A673 (cell line): ENCODE results near the gene GSX1. TPM values are rescaled to one million over a fixed set of nuclear protein-coding genes. Genes with fewer than 3 reads are reported as not detected.

Experiments
- BruUV-seq: library from RNA; stranded (reverse); fragments of 400-500 nt; replicated peaks from 2 replicates; lab custom pipeline; 2021; lab: Mats Ljungman, UMichigan
- CTCF ChIA-PET: fragments of 300-600 bp; sonication (Branson Sonifier 250); formaldehyde crosslinking; loops from one replicate; lab custom pipeline; 2022; ENCODE audit warnings: antibody characterized with exemption; lab: Charles Lee
- POLR2A ChIA-PET: fragments of 300-600 bp; sonication (Branson Sonifier 250); formaldehyde crosslinking; loops from one replicate; lab custom pipeline; 2022; ENCODE audit warnings: antibody characterized with exemption; ENCODE audit not compliant: low non-redundant PET; lab: Charles Lee
- DNase-seq: peaks from one replicate; pipeline ENCODE4 v3.0.0-alpha.2; 2015; ENCODE audit warnings: low spot score
- H3K27ac ChIP-seq: fragments of 200-600 bp; sonication (generic); 2 replicates; pipeline ENCODE4 v1.5.1; 2016; ENCODE audit warnings: mixed run types, low read depth, mild to moderate bottlenecking, mixed read lengths, antibody characterized with exemption, low read length; ENCODE audit not compliant: poor library complexity, severe bottlenecking
- H3K27me3 ChIP-seq: fragments of 200-600 bp; sonication (generic); replicated peaks from 2 replicates; pipeline ENCODE4 v1.6.1; 2017; ENCODE audit warnings: mixed run types, low read depth, mild to moderate bottlenecking, mixed read lengths, antibody characterized with exemption, low read length; ENCODE audit not compliant: insufficient read depth, poor library complexity
- H3K36me3 ChIP-seq: fragments of 200-600 bp; sonication (generic); 2 replicates; pipeline ENCODE4 v1.6.1; 2016; ENCODE audit warnings: mixed run types, mild to moderate bottlenecking, mixed read lengths, antibody characterized with exemption, low read length; ENCODE audit not compliant: insufficient read depth, poor library complexity, severe bottlenecking
- H3K4me1 ChIP-seq: fragments of 200-600 bp; sonication (generic); 2 replicates; pipeline ENCODE4 v1.6.1; 2017; ENCODE audit warnings: mixed run types, mild to moderate bottlenecking, mixed read lengths, antibody characterized with exemption, low read length; ENCODE audit not compliant: insufficient read depth, poor library complexity, severe bottlenecking
- H3K4me3 ChIP-seq: fragments of 200-600 bp; sonication (generic); 2 replicates; pipeline ENCODE4 v1.5.1; 2016; ENCODE audit warnings: low read depth, mixed run types, mild to moderate bottlenecking, mixed read lengths, low read length; ENCODE audit not compliant: poor library complexity, severe bottlenecking
- H3K9me3 ChIP-seq: fragments of 200-600 bp; sonication (generic); 2 replicates; pipeline ENCODE4 v1.6.1; 2016; ENCODE audit warnings: mixed run types, low read depth, mild to moderate bottlenecking, mixed read lengths, antibody characterized with exemption, low read length; ENCODE audit not compliant: poor library complexity, severe bottlenecking
- CTCF ChIP-seq: fragments of 300-800, 200-600 bp; sonication (generic); conservative IDR thresholded peaks from 2 replicates; pipeline ENCODE4 v1.5.1; 2017; ENCODE audit warnings: low read depth, mild to moderate bottlenecking, antibody characterized with exemption, low read length, moderate library complexity, mixed read lengths
- EZH2 ChIP-seq: fragments of 200-600 bp; sonication (generic); IDR thresholded peaks from 2 replicates; pipeline ENCODE4 v1.6.1; 2017; ENCODE audit warnings: borderline replicate concordance, low read depth, mild to moderate bottlenecking, mixed read lengths, antibody characterized with exemption, low read length; ENCODE audit not compliant: poor library complexity, severe bottlenecking
- intact Hi-C: fragments of 100-400 bp; cut with micrococcal nuclease; formaldehyde crosslinking; loops from one replicate; pipeline ENCODE4 v1.10.0; 2022; ENCODE audit not compliant: unreplicated experiment
- total RNA-seq: library from RNA; stranded (reverse); gene quantifications from 2 replicates; pipeline ENCODE4 v1.2.3, GENCODE V29; 2021

GSX1 gene
- total RNA-seq, 1 experiment from 2014 or later: not detected

- Histone ChIP-seq H3K36me3 (no peaks in the 10 kb centered on the region), H3K4me3 (no peak overlapping the region), H3K27me3 (peaks cover 98% of the 10 kb centered on the region), H3K9me3 (no peaks in the 10 kb centered on the region), H3K27ac (no peak overlapping the region), H3K4me1 (no peaks in the 10 kb centered on the region)
- TF ChIP-seq CTCF: no peak
- no peak for TF ChIP-seq EZH2
- DNase-seq: no peak
- no TSS peak for BruUV-seq
- intact Hi-C loops: no loop called here
- CTCF ChIA-PET: no interaction called here
- POLR2A ChIA-PET: interaction anchor here (0.5 kb wide), 1 partner anchor 33 kb away, joined by 3 read pairs; no protein-coding TSS in a partner anchor
Measured at GRCh38 chr13:27788271-27788670, 4.0 kb upstream of the GSX1 start.

GRCh38 chr13:27789153-27789494 is 3.2 kb upstream of the GSX1 start:
- CTCF ChIA-PET: no interaction called here
- Histone ChIP-seq H3K27me3 (peaks cover 98% of the 10 kb centered on the region), H3K27ac (no peak overlapping the region), H3K36me3 (no peaks in the 10 kb centered on the region), H3K9me3 (no peaks in the 10 kb centered on the region), H3K4me1 (no peaks in the 10 kb centered on the region), H3K4me3 (no peak overlapping the region)
- TF ChIP-seq CTCF: no peak
- no peak for TF ChIP-seq EZH2
- no peak for DNase-seq
- BruUV-seq: no TSS peak
- POLR2A ChIA-PET: interaction anchor here (1.0 kb wide), 1 partner anchor 13 kb away, joined by 3 read pairs; no protein-coding TSS in a partner anchor
- intact Hi-C loops: no loop called here

GRCh38 chr13:27789495-27790303 is 2.6 kb upstream of the GSX1 start:
- no peaks in the 10 kb centered on the region for H3K9me3 ChIP-seq
- H3K4me3 ChIP-seq: no peak overlapping the region
- BruUV-seq: no TSS peak
- no peaks in the 10 kb centered on the region for H3K4me1 ChIP-seq
- H3K27ac ChIP-seq: no peak overlapping the region
- H3K36me3 ChIP-seq: no peaks in the 10 kb centered on the region
- intact Hi-C loops: no loop called here
- no peak for DNase-seq
- POLR2A ChIA-PET: interaction anchor here (1.0 kb wide), 1 partner anchor 14 kb away, joined by 3 read pairs; no protein-coding TSS in a partner anchor
- peaks cover 98% of the 10 kb centered on the region for H3K27me3 ChIP-seq
- peak; percentile 99 for TF ChIP-seq EZH2
- TF ChIP-seq CTCF: no peak
- CTCF ChIA-PET: no interaction called here
